Astrocyte (in vitro differentiated cells and primary cell): ENCODE results near the gene SPATA32. TPM values are rescaled to one million over a fixed set of nuclear protein-coding genes. Genes with fewer than 3 reads are reported as not detected.

Experiments used
- DNase-seq: peaks from one replicate; pipeline ENCODE4 v3.0.0-alpha.2; 2010; ENCODE audit warnings: low read depth
- FAIRE-seq: peaks from 2 replicates; lab custom pipeline; 2011; peaks lifted over from hg19 to GRCh38; lab: Jason Lieb, UNC
- H2AFZ ChIP-seq: 2 replicates; pipeline ENCODE4 v1.6.0; 2012; ENCODE audit warnings: low read depth, low read length, inconsistent platforms
- H3K27ac ChIP-seq: 2 replicates; pipeline ENCODE4 v1.5.1; 2011; ENCODE audit warnings: low read depth, low read length, inconsistent platforms
- H3K27me3 ChIP-seq: 2 replicates; pipeline ENCODE4 v1.6.0; 2011; ENCODE audit warnings: low read length, inconsistent platforms; ENCODE audit not compliant: insufficient read depth
- H3K36me3 ChIP-seq: 2 replicates; pipeline ENCODE4 v1.5.1; 2011; ENCODE audit warnings: low read length, inconsistent platforms; ENCODE audit not compliant: insufficient read depth
- H3K4me1 ChIP-seq: 2 replicates; pipeline ENCODE4 v1.5.1; 2011; ENCODE audit warnings: low read length, inconsistent platforms; ENCODE audit not compliant: insufficient read depth
- H3K4me2 ChIP-seq: 2 replicates; pipeline ENCODE4 v1.6.0; 2012; ENCODE audit warnings: low read length, inconsistent platforms
- H3K4me3 ChIP-seq: 2 replicates; pipeline ENCODE4 v1.5.1; 2011; ENCODE audit warnings: low read depth, mild to moderate bottlenecking, low read length, inconsistent platforms; ENCODE audit not compliant: insufficient read depth
- H3K79me2 ChIP-seq: 2 replicates; pipeline ENCODE4 v1.6.0; 2012; ENCODE audit warnings: mild to moderate bottlenecking, low read length, inconsistent platforms; ENCODE audit not compliant: insufficient read depth
- H3K9ac ChIP-seq: 2 replicates; pipeline ENCODE4 v1.6.0; 2012; ENCODE audit warnings: mild to moderate bottlenecking, low read length, inconsistent platforms
- H3K9me3 ChIP-seq: 2 replicates; pipeline ENCODE4 v1.5.1; 2012; ENCODE audit warnings: low read depth, mild to moderate bottlenecking, low read length, inconsistent platforms; ENCODE audit not compliant: insufficient read depth
- H4K20me1 ChIP-seq: 2 replicates; pipeline ENCODE4 v1.6.0; 2012; ENCODE audit warnings: low read length, inconsistent platforms; ENCODE audit not compliant: insufficient read depth
- H3K27ac Mint-ChIP-seq: one replicate; pipeline ENCODE4 v1.8.0; 2021; ENCODE audit warnings: mild to moderate bottlenecking, mixed read lengths; ENCODE audit not compliant: unreplicated experiment
- H3K27me3 Mint-ChIP-seq: one replicate; pipeline ENCODE4 v1.8.0; 2021; ENCODE audit warnings: low read depth, mixed read lengths; ENCODE audit not compliant: unreplicated experiment
- H3K36me3 Mint-ChIP-seq: one replicate; pipeline ENCODE4 v1.8.0; 2021; ENCODE audit warnings: low read depth, mixed read lengths; ENCODE audit not compliant: unreplicated experiment
- H3K4me1 Mint-ChIP-seq: one replicate; pipeline ENCODE4 v1.8.0; 2021; ENCODE audit warnings: low read depth, mixed read lengths; ENCODE audit not compliant: unreplicated experiment
- H3K4me3 Mint-ChIP-seq: one replicate; pipeline ENCODE4 v1.8.0; 2021; ENCODE audit warnings: mild to moderate bottlenecking, moderate library complexity, mixed read lengths; ENCODE audit not compliant: unreplicated experiment
- H3K9me3 Mint-ChIP-seq: one replicate; pipeline ENCODE4 v1.8.0; 2021; ENCODE audit warnings: mild to moderate bottlenecking, mixed read lengths; ENCODE audit not compliant: unreplicated experiment
- CTCF ChIP-seq: IDR thresholded peaks from 2 replicates; pipeline ENCODE4 v1.5.1; 2011; ENCODE audit warnings: low read depth, mild to moderate bottlenecking, inconsistent platforms, low read length, moderate library complexity; ENCODE audit not compliant: insufficient read depth
- EZH2 ChIP-seq: IDR thresholded peaks from 2 replicates; pipeline ENCODE4 v1.6.1; 2012; ENCODE audit warnings: mild to moderate bottlenecking, low read length, inconsistent platforms; ENCODE audit not compliant: insufficient read depth
- total RNA-seq: library from RNA; stranded (reverse); gene quantifications from 2 replicates; pipeline ENCODE4 v1.2.1, GENCODE V29; 2021

SPATA32 gene
- total RNA-seq, 1 donor from 2014 or later = not detected

- Histone ChIP-seq H3K79me2 (no peaks in the 10 kb centered on the region), H3K4me3 (no peak overlapping the region), H4K20me1 (peaks cover 23% of the 10 kb centered on the region), H3K27me3 (no peaks in the 10 kb centered on the region), H3K4me1 (peaks cover 21% of the 10 kb centered on the region), H3K4me2 (no peak overlapping the region), H3K9ac (no peak overlapping the region), H3K27ac (no peak overlapping the region), H3K9me3 (no peaks in the 10 kb centered on the region), H3K36me3 (peaks cover 4% of the 10 kb centered on the region), H2AFZ (no peak overlapping the region)
- Mint-ChIP-seq H3K27me3 (peaks cover 15% of the 10 kb centered on the region), H3K4me3 (no peak overlapping the region), H3K9me3 (peaks cover 3% of the 10 kb centered on the region), H3K27ac (no peak overlapping the region), H3K4me1 (peaks cover 5% of the 10 kb centered on the region), H3K36me3 (peaks cover 14% of the 10 kb centered on the region)
- no peak for TF ChIP-seq CTCF
- FAIRE-seq (no peak), DNase-seq (no peak)
Observed at GRCh38 chr17:45258981-45259380, 2.9 kb downstream of the SPATA32 start.

GRCh38 chr17:45257115-45257514, 4.8 kb downstream of the SPATA32 start:
- Mint-ChIP-seq H3K27ac (no peak overlapping the region), H3K4me1 (no peaks in the 10 kb centered on the region), H3K4me3 (no peak overlapping the region), H3K9me3 (peaks cover 3% of the 10 kb centered on the region), H3K27me3 (peaks cover 20% of the 10 kb centered on the region), H3K36me3 (peaks cover 12% of the 10 kb centered on the region)
- TF ChIP-seq CTCF (no peak), EZH2 (no peak)
- Histone ChIP-seq H3K79me2 (no peaks in the 10 kb centered on the region), H3K36me3 (no peaks in the 10 kb centered on the region), H3K4me2 (no peak overlapping the region), H3K27me3 (no peaks in the 10 kb centered on the region), H3K9me3 (no peaks in the 10 kb centered on the region), H4K20me1 (peaks cover 6% of the 10 kb centered on the region), H3K27ac (no peak overlapping the region), H2AFZ (no peak overlapping the region), H3K9ac (no peak overlapping the region), H3K4me3 (no peak overlapping the region), H3K4me1 (peaks cover 2% of the 10 kb centered on the region)
- DNase-seq (no peak), FAIRE-seq (no peak)

- Histone ChIP-seq H3K4me3 (no peak overlapping the region), H3K27me3 (no peaks in the 10 kb centered on the region), H3K9me3 (no peaks in the 10 kb centered on the region), H4K20me1 (peaks cover 3% of the 10 kb centered on the region), H3K4me2 (no peak overlapping the region), H3K9ac (no peak overlapping the region), H3K4me1 (no peaks in the 10 kb centered on the region), H3K79me2 (no peaks in the 10 kb centered on the region), H2AFZ (no peak overlapping the region), H3K36me3 (no peaks in the 10 kb centered on the region), H3K27ac (no peak overlapping the region)
- H3K4me1 Mint-ChIP-seq = no peaks in the 10 kb centered on the region
- DNase-seq (no peak), FAIRE-seq (no peak)
- H3K36me3 Mint-ChIP-seq = peaks cover 12% of the 10 kb centered on the region
- H3K27ac Mint-ChIP-seq = no peak overlapping the region
- peaks cover 3% of the 10 kb centered on the region for H3K9me3 Mint-ChIP-seq
- peaks cover 20% of the 10 kb centered on the region for H3K27me3 Mint-ChIP-seq
- TF ChIP-seq CTCF = no peak
- TF ChIP-seq EZH2 = no peak
- no peak overlapping the region for H3K4me3 Mint-ChIP-seq
Observed at GRCh38 chr17:45256114-45256966, 5.6 kb downstream of the SPATA32 start.
